Transverse colon (tissue), 4 donors: ENCODE data around the gene RAMP1. TPM values are rescaled to one million over a fixed set of nuclear protein-coding genes. Genes with fewer than 3 reads are reported as not detected.

Source experiments
- DNase-seq: peaks from one replicate; pipeline ENCODE4 v3.0.0-alpha.2; 2019
- H3K27ac ChIP-seq, 4 donors: fragments of 200-600 bp; sonication (generic); 2 replicates each; pipeline ENCODE4 v1.5.1; 2016 to 2018; ENCODE audit warnings: inconsistent platforms in 4 of 4
- H3K27me3 ChIP-seq: fragments of 200-600 bp; sonication (generic); 2 replicates; pipeline ENCODE4 v1.5.1; 2017; ENCODE audit warnings: inconsistent platforms
- H3K36me3 ChIP-seq, 4 donors: fragments of 200-600 bp; sonication (generic); 2 replicates each; pipeline ENCODE4 v1.5.1; 2017 to 2019; ENCODE audit warnings: inconsistent platforms in 4 of 4
- H3K4me1 ChIP-seq, 4 donors: fragments of 200-600 bp; sonication (generic); 2 replicates each; pipeline ENCODE4 v1.5.1; 2017 to 2020; ENCODE audit warnings: inconsistent platforms in 4 of 4
- H3K4me3 ChIP-seq, 4 donors: fragments of 200-600 bp; sonication (generic); 1 replicate in 1 of 4; 2 replicates in 3 of 4; pipeline versions ENCODE4 v1.5.1 to v1.6.1; 2017 to 2019; ENCODE audit warnings: inconsistent platforms in 4 of 4
- H3K9me3 ChIP-seq, 2 donors: fragments of 200-600 bp; sonication (generic); 2 replicates each; pipeline ENCODE4 v1.5.1; 2017 to 2019; ENCODE audit warnings: inconsistent platforms in 2 of 2
- EP300 ChIP-seq: sonication (generic); formaldehyde crosslinking; IDR thresholded peaks from one replicate; pipeline ENCODE4 v1.6.1; 2017; ENCODE audit warnings: antibody characterized with exemption, low read depth
- POLR2A ChIP-seq: fragments of 450-650 bp; IDR thresholded peaks from one replicate; pipeline ENCODE4 v1.6.1; 2016; ENCODE audit warnings: antibody characterized with exemption, mild to moderate bottlenecking, moderate library complexity
- POLR2AphosphoS5 ChIP-seq, 3 donors: sonication (generic); formaldehyde crosslinking; IDR thresholded peaks; one replicate each; pipeline ENCODE4 v1.6.1; 2016; ENCODE audit warnings: antibody characterized with exemption in 3 of 3
- WGBS, 2 donors: methylation state at CpG; one replicate each; pipeline ENCODE4 v1.1.5; 2018; ENCODE audit warnings: low coverage in 1 of 2; 5-methylcytosine and 5-hydroxymethylcytosine counted together
- in situ Hi-C, 4 donors: fragments of 200-750 bp; cut with MboI; loops; one replicate each; pipeline versions ENCODE4 v1.15.0 to v1.15.1; 2017; ENCODE audit warnings: low sequenced_read_pairs in 3 of 4, low pct_ligation_motif_present in 1 of 4, low pct_unique_long_range_greater_than_20kb in 1 of 4
- intact Hi-C: fragments of 100-400 bp; cut with DNase I; formaldehyde crosslinking; loops from one replicate; pipeline ENCODE4 v1.15.1; 2023; ENCODE audit warnings: low total_unique reads
- total RNA-seq, 4 donors: library from RNA; depleted of rRNA; stranded (reverse); fragments of >200 nt; gene quantifications; one replicate each; pipeline ENCODE4 v1.1.0, GENCODE V29; 2016
- TF ChIP-seq, protein P1 (sequence below), 5 experiments: fragments of 200-600 bp in 3 of 5; fragments of 450-650 bp in 2 of 5; sonication (generic) in 3 of 5; IDR thresholded peaks; 1 replicate in 2 of 5; 2 replicates in 3 of 5; pipeline ENCODE4 v1.5.1; 2016 to 2017; ENCODE audit warnings: antibody characterized with exemption in 5 of 5, inconsistent platforms in 3 of 5, mild to moderate bottlenecking in 2 of 5, moderate library complexity in 1 of 5

The RAMP1 gene
- total RNA-seq, 4 donors from 2014 or later: 47.5 to 158 (median 95.7) TPM

DNA sequence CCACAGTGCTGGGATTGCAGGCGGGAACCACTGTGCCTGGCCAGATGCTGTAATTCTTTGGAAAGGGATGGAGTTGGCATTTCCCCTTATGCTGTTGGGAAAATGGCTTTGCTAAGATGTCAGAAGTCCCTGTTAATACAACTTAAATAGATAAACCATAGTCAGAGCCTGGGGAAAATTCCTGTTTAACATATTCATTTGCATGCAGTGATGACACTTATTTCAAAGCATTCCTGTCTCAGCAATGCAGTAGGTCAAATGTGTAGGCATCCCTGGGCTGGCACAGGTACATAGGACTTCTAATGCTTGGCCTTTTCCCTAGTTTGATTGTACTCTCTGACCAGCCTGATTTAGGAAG is 38.6 kb downstream of the RAMP1 start:
- Histone ChIP-seq H3K27me3 (no peaks in the 10 kb centered on the region), H3K36me3 (no peaks in the 10 kb centered on the region), H3K27ac (peak overlapping the region; percentile 52 to 95 (median 74)), H3K4me1 (peaks cover 18 to 26% (median 19%) of the 10 kb centered on the region in 4 donors), H3K9me3 (no peaks in the 10 kb centered on the region), H3K4me3 (no peak overlapping the region)
- 86 to 92% methylated on average over 1 of the region's 1 CpG for WGBS, 2 donors
- DNase-seq: no peak
- in situ Hi-C loops (no loop called here), intact Hi-C loops (no loop called here)
- TF ChIP-seq, protein P1, sequence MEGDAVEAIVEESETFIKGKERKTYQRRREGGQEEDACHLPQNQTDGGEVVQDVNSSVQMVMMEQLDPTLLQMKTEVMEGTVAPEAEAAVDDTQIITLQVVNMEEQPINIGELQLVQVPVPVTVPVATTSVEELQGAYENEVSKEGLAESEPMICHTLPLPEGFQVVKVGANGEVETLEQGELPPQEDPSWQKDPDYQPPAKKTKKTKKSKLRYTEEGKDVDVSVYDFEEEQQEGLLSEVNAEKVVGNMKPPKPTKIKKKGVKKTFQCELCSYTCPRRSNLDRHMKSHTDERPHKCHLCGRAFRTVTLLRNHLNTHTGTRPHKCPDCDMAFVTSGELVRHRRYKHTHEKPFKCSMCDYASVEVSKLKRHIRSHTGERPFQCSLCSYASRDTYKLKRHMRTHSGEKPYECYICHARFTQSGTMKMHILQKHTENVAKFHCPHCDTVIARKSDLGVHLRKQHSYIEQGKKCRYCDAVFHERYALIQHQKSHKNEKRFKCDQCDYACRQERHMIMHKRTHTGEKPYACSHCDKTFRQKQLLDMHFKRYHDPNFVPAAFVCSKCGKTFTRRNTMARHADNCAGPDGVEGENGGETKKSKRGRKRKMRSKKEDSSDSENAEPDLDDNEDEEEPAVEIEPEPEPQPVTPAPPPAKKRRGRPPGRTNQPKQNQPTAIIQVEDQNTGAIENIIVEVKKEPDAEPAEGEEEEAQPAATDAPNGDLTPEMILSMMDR (IDR thresholded peaks at IDR 0.05): no peak

DNA sequence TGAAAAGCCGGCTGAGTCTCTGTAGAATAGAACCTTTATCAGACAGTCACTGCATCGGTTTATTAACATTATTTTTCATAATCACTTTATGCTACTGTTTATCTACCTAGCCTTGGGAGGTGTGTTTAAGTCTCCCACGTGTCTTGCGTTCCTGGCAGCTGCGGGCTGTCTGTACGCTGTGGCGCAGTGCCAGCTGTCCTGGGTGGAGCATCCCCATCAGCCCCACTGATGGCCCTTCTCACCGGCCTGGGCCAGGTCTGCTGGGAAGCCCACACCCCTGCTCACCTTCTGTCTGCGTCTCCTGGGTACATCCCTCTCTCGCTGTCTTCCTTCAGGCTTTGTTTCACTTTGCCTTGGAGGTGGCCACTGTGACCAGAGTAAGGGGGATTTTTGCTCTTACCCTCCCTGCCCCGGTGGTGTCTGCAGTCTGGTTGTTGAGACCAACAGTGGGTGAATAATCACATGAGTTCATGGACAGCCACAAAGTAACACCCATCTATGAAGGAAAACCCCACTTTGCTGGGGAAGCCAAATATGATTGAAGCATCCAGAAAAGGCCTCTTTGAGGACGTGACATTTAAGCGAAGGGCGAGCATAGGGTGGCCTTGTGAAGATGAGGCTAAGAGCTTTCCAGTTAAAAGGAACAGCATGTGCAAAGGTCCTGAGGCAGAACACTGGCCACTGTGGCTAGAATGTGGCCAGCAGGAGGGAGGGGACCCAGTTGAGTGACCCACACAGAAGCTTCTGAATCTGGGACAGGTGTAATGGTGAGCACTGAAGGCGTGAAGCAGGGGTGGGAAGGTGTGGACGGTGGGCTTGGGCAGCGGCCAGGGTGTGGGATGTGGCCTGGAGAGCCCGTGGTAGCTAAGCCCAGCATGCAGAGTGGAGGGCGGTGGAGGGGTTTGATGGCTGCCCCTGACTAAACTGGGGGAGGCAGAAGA is 41.7 kb downstream of the RAMP1 start:
- DNase-seq: no peak
- 75 to 79% methylated on average over 7 to 19 of the region's 19 CpGs for WGBS, 2 donors
- TF ChIP-seq EP300 (no peak), POLR2A (no peak), POLR2AphosphoS5 (IDR thresholded peaks at IDR 0.05) (no peak)
- TF ChIP-seq, protein P1 (IDR thresholded peaks at IDR 0.05): no peak
- Histone ChIP-seq H3K27ac (peak overlapping the region in 1 of 4 donors; percentile 23), H3K27me3 (no peaks in the 10 kb centered on the region), H3K4me3 (no peak overlapping the region), H3K36me3 (no peaks in the 10 kb centered on the region), H3K4me1 (peaks cover 15 to 24% (median 21%) of the 10 kb centered on the region in 4 donors), H3K9me3 (no peaks in the 10 kb centered on the region)
- in situ Hi-C loops: no loop called here
- intact Hi-C loops: no loop called here

DNA sequence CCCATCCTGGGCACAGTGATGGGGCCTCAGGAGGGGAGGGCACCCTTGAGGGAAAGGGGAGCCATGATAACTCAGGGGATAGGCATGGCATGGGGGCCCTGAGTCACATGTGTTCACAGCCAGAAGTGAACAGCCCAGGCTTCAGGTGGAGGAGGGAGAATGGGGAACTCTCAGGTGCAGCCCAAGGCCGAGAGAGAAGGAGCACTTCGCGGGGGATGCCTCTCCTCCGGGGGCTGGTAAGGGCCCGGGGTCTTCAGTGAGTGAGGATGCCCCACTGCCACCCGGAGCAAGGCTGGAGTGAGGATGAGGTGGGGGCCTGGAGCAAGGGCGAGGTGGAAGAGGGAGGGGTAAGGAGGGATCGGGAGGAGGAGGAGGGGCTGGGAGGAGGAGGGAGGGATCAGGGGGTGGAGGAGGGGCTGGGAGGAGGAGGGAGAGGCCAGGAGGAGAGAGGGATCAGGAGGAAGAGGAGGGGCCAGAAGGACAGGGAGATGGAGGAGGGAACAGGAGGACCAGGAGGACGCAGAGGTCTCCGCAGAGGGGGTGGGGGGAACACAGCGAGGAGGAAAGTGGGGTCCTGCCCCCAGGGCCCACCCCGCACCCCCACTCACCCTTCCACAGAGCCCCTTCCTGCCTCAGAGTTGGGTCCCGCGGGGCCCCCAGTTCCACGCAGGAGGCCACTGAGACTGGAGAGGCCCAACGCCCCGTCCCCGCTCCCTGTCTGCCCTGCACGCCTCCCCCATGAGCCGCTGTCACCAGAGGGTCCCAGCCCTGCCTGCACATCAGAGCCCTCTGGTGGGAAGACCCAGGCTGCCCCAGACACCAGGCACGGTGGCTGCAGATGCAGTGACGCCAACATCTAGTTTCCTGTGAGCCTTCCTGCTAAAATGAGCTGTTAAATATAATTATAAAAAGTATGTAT is 42.8 kb downstream of the RAMP1 start:
- TF ChIP-seq, protein P1 (IDR thresholded peaks at IDR 0.05): no peak
- TF ChIP-seq POLR2A (no peak), POLR2AphosphoS5 (IDR thresholded peaks at IDR 0.05) (no peak), EP300 (no peak)
- H3K4me1 ChIP-seq: peaks cover 11 to 23% (median 15%) of the 10 kb centered on the region in 4 donors
- H3K27me3 ChIP-seq: no peaks in the 10 kb centered on the region
- peak overlapping the region in 2 of 4 donors; percentile 3 to 30 for H3K27ac ChIP-seq
- in situ Hi-C loops: no loop called here
- intact Hi-C loops: no loop called here
- H3K36me3 ChIP-seq: no peaks in the 10 kb centered on the region
- peaks cover 0 to 3% of the 10 kb centered on the region in 2 donors for H3K9me3 ChIP-seq
- WGBS, 2 donors: 63 to 81% methylated on average over 5 to 22 of the region's 22 CpGs
- no peak for DNase-seq
- H3K4me3 ChIP-seq: no peak overlapping the region
